Measurements from ENCODE around the gene GRHL1.

- TF ChIP-seq CTCF (IDR thresholded peaks at IDR 0.05; ENCODE audit: low read depth, low read length, missing input control) (no peak), YY1 (IDR thresholded peaks at IDR 0.05) (no peak), HNF4G (IDR thresholded peaks at IDR 0.05) (peak; percentile 67)
- TF ChIP-seq, protein P1, sequence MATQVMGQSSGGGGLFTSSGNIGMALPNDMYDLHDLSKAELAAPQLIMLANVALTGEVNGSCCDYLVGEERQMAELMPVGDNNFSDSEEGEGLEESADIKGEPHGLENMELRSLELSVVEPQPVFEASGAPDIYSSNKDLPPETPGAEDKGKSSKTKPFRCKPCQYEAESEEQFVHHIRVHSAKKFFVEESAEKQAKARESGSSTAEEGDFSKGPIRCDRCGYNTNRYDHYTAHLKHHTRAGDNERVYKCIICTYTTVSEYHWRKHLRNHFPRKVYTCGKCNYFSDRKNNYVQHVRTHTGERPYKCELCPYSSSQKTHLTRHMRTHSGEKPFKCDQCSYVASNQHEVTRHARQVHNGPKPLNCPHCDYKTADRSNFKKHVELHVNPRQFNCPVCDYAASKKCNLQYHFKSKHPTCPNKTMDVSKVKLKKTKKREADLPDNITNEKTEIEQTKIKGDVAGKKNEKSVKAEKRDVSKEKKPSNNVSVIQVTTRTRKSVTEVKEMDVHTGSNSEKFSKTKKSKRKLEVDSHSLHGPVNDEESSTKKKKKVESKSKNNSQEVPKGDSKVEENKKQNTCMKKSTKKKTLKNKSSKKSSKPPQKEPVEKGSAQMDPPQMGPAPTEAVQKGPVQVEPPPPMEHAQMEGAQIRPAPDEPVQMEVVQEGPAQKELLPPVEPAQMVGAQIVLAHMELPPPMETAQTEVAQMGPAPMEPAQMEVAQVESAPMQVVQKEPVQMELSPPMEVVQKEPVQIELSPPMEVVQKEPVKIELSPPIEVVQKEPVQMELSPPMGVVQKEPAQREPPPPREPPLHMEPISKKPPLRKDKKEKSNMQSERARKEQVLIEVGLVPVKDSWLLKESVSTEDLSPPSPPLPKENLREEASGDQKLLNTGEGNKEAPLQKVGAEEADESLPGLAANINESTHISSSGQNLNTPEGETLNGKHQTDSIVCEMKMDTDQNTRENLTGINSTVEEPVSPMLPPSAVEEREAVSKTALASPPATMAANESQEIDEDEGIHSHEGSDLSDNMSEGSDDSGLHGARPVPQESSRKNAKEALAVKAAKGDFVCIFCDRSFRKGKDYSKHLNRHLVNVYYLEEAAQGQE (IDR thresholded peaks at IDR 0.05) = no peak
Measured at GRCh38 chr2:9912468-9912867, 39.0 kb upstream of the GRHL1 start.

Measured in liver (tissue), 3 donors.